CD4-positive, alpha-beta T cell treated with Interferon gamma for 1 hour (primary cell): Measurements from ENCODE around the gene OR2L13.
"Not testable (repeated sequence)": the region's sequence is repeated elsewhere in the genome, so short reads cannot be mapped to it uniquely, and the experiment has no call there.

Experiments used
- DNase-seq: peaks from one replicate; pipeline ENCODE4 v3.0.0-alpha.2; 2020

The OR2L13 gene

GRCh38 chr1:248094884-248095283 lies at the start of gene OR2L13:
Gene OR2L13 (plus strand): TSS chr1:248095184. CDS start chr1:248099376, 4,192 bp downstream.
- no peak for DNase-seq

- DNase-seq: no peak
Measured at GRCh38 chr1:248045209-248045608, 49.8 kb upstream of the OR2L13 start.

- no peak for DNase-seq
Measured at GRCh38 chr1:248046536-248046935, 48.4 kb upstream of the OR2L13 start, which contains the start of gene OR2L3. Gene OR2L3 (plus strand): TSS chr1:248046836. CDS start chr1:248060682, 13,846 bp downstream.

- DNase-seq: no peak
Measured at GRCh38 chr1:248047008-248047407, 48.0 kb upstream of the OR2L13 start.

- DNase-seq: no peak
Measured at GRCh38 chr1:248054671-248055070, 40.3 kb upstream of the OR2L13 start.

- no peak for DNase-seq
Measured at GRCh38 chr1:248055261-248055660, 39.7 kb upstream of the OR2L13 start.

GRCh38 chr1:248065071-248065470 lies 29.9 kb upstream of the OR2L13 start:
- no peak for DNase-seq

GRCh38 chr1:248065604-248066003 lies 29.4 kb upstream of the OR2L13 start:
- DNase-seq: no peak

- not testable (repeated sequence) for DNase-seq
Measured at GRCh38 chr1:248083864-248084263, 11.1 kb upstream of the OR2L13 start.

- DNase-seq: no peak
Measured at GRCh38 chr1:248098529-248098928, 3.5 kb downstream of the OR2L13 start.

GRCh38 chr1:248102847-248103246 lies 7.9 kb downstream of the OR2L13 start:
- DNase-seq: no peak

GRCh38 chr1:248111157-248111556 lies 16.2 kb downstream of the OR2L13 start:
- no peak for DNase-seq

GRCh38 chr1:248114890-248115289 lies 19.9 kb downstream of the OR2L13 start:
- DNase-seq: no peak

- DNase-seq: no peak
Measured at GRCh38 chr1:248127653-248128052, 32.7 kb downstream of the OR2L13 start.

- DNase-seq: no peak
Measured at GRCh38 chr1:248136811-248137210, 41.8 kb downstream of the OR2L13 start.

- no peak for DNase-seq
Measured at GRCh38 chr1:248140846-248141245, 45.9 kb downstream of the OR2L13 start.

GRCh38 chr1:248143311-248143710 lies 48.3 kb downstream of the OR2L13 start:
- DNase-seq: no peak

GRCh38 chr1:248144513-248145198 lies 49.7 kb downstream of the OR2L13 start, which contains the start of gene OR2M5:
Gene OR2M5 (plus strand): TSS chr1:248145148. CDS start chr1:248145148, 0 bp downstream.
- DNase-seq: no peak
